VCaP (cell line): ENCODE data around the gene ZNF789.

Experiments
- H3K27ac ChIP-seq: fragments of 450-650 bp; 2 replicates; pipeline ENCODE4 v1.5.1; 2017
- CTCF ChIP-seq: fragments of 450-650 bp; conservative IDR thresholded peaks from 2 replicates; pipeline ENCODE4 v1.5.1; 2017; ENCODE audit warnings: mild to moderate bottlenecking, moderate library complexity

The ZNF789 gene

DNA sequence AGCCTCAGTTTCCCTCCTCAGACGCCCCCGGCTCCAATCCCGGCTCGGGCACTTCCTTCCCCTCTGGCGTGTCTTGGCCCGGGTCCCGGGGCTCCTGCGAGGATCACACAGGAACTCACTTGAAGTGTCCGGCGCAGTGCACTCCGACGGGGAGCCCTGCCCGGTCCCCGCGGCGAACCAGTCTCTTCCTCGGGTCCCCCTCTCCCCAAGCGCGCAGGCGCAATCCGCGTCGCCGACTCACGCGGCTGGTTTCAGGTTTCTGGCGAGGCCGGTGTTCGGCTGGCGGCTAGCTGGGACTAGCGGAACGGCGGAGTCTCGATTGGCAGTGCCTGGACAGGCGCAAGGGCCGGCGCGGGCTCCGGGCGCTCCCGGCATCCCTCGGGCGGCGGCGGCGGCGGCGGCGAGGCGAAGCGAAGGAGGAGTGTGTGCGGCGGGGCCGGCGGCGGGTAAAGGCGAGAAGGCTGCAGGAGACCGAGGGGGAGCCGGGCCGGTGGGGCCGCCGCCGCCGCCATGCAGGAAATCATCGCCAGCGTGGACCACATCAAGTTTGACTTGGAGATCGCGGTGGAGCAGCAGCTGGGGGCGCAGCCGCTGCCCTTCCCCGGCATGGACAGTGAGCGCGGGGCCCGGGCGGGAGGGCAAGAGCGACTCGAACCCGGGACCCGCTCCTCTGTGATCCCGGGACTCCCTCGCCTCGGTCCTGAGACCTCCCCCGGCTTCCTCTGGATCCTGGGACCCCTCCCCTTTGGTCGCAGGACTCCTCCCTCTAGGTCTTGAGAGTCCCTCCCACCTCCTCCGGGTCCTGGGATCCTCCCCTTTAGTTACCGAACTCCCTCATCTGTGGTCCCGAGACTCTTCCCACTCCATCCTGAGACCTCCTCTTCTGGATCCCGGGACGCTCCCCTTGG lies 33.9 kb upstream of the ZNF789 start, which contains the start of the genes CPSF4 and PTCD1:
CPSF4 (plus strand) TSS at position 371 of the 908 bp plus-strand sequence; CDS start at position 511, 140 bp downstream.
PTCD1 (minus strand) TSS at position 226 of the 908 bp plus-strand sequence. CDS start 3,556 bp downstream, outside the sequence.
- TF ChIP-seq CTCF = no peak

GRCh38 chr7:99440195-99440594 lies 32.5 kb upstream of the ZNF789 start:
- TF ChIP-seq CTCF = no peak
- H3K27ac ChIP-seq = no peak overlapping the region; the same call in 1 of the 2 replicates

More for the DNA sequence above, 33.9 kb upstream of the ZNF789 start, which contains the start of the genes CPSF4 and PTCD1:
- peak within 1 kb of the TSS; percentile 94 for H3K27ac ChIP-seq

DNA sequence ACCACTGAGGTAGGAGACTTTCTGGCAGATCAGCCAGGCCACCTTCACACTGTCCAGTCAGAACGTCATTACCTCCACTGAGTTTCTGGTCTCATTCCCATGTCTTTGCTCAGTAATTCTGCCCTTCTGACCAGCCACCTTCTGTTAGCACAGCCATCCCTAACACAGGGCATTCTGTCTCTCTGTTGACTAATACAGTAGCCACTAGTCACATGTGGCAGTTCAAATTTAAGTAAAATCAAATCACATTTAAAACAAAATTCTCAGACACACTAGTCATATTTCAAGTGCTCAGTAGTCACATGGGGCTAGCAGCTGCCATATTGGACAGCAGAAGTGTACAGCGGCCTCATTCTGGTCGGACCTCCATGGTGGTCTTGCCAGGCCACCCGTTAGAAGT lies 26.6 kb upstream of the ZNF789 start:
- H3K27ac ChIP-seq = no peak overlapping the region
- TF ChIP-seq CTCF = no peak

DNA sequence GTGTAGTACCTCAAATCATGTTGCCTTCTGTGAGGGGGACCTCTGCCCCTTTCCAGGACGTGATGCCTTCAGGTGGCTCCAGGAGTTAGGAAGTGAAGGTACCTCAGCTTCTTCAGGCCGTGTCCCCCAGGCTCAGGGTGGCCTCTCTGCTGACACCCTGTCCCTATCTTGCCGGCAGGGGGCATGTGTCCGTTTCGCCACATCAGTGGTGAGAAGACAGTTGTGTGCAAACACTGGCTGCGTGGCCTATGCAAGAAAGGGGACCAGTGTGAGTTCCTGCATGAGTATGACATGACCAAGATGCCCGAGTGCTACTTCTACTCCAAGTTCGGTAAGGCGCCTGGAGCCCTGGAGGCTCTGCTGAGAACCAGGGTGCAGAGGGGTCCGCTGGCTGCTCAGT lies 24.7 kb upstream of the ZNF789 start:
- no peak overlapping the region for H3K27ac ChIP-seq
- TF ChIP-seq CTCF = peak; percentile 75

GRCh38 chr7:99448855-99449254 lies 23.8 kb upstream of the ZNF789 start:
- TF ChIP-seq CTCF = no peak
- no peak overlapping the region for H3K27ac ChIP-seq

- no peak overlapping the region for H3K27ac ChIP-seq
- no peak for TF ChIP-seq CTCF
Observed at GRCh38 chr7:99449326-99449725, 23.4 kb upstream of the ZNF789 start.

DNA sequence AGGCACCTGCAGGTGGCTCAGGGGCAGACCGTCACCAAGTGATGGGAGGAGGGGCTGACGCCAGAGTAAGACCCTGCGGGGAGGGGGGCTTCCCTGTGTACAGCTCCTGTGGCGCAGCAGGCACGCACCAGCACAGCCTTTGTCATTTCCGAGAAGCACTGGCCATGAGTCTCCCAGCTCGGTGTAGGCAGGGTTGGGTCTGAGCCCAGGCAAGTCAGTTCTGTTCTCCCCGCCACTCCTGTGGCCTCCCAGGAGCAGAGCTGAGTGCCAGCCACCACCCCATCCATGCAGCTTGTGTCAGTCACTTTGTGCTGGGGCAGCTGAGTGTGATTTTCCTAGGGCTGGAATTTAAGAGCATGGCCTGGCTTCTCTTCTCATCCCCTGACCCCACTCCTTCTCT lies 20.8 kb upstream of the ZNF789 start:
- no peak for TF ChIP-seq CTCF
- H3K27ac ChIP-seq = no peak overlapping the region
